Measurements from ENCODE around the gene MORN4.

The MORN4 gene

GRCh38 chr10:97628228-97628627, 5.1 kb downstream of the MORN4 start:
- FAIRE-seq (no peak), DNase-seq (ENCODE audit: insufficient read length, low spot score) (no peak)
- TF ChIP-seq SPI1 (IDR thresholded peaks at IDR 0.05; ENCODE audit: low read depth, low read length) (no peak), POLR2AphosphoS5 (IDR thresholded peaks at IDR 0.05; ENCODE audit: low read depth, low read length) (no peak), POLR2A (IDR thresholded peaks at IDR 0.05; ENCODE audit: low read depth, low read length) (no peak), TAF1 (IDR thresholded peaks at IDR 0.05; ENCODE audit: low read depth, low read length) (no peak), PAX5 (IDR thresholded peaks at IDR 0.05; ENCODE audit: insufficient read depth, low read length, severe bottlenecking) (no peak), POU2F2 (IDR thresholded peaks at IDR 0.05; ENCODE audit: low read depth, low read length) (no peak)

DNA sequence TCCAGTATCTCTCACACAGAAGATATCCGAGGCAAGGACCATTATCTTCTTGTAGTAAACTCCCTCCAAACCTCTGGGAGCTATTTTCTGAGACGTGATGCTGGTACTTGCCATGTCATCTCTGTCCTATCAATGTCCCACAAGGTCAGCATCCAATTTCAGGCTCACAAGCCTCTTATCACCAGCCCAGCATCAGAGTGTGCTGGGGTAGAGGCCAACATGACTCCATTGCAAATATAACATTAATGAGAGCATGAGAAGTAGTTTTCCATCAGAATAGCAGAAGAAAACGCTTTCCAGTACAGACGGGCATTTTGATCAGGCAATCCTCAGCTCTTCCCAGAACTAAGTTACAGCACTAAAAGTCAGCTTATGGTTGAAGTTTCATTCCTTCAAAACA, 5.6 kb downstream of the MORN4 start:
- no peak for TF ChIP-seq POLR2AphosphoS5 (IDR thresholded peaks at IDR 0.05; ENCODE audit: low read depth, low read length)
- no peak for TF ChIP-seq TAF1 (IDR thresholded peaks at IDR 0.05; ENCODE audit: low read depth, low read length)
- no peak for TF ChIP-seq POU2F2 (IDR thresholded peaks at IDR 0.05; ENCODE audit: low read depth, low read length)
- TF ChIP-seq SPI1 (IDR thresholded peaks at IDR 0.05; ENCODE audit: low read depth, low read length), result no peak
- TF ChIP-seq PAX5 (IDR thresholded peaks at IDR 0.05; ENCODE audit: insufficient read depth, low read length, severe bottlenecking), result no peak
- no peak for TF ChIP-seq POLR2A (IDR thresholded peaks at IDR 0.05; ENCODE audit: low read depth, low read length)
- no peak for DNase-seq (ENCODE audit: insufficient read length, low spot score)
- no peak for FAIRE-seq

- TF ChIP-seq TAF1 (IDR thresholded peaks at IDR 0.05; ENCODE audit: low read depth, low read length) (no peak), SPI1 (IDR thresholded peaks at IDR 0.05; ENCODE audit: low read depth, low read length) (no peak), POU2F2 (IDR thresholded peaks at IDR 0.05; ENCODE audit: low read depth, low read length) (no peak), PAX5 (IDR thresholded peaks at IDR 0.05; ENCODE audit: insufficient read depth, low read length, severe bottlenecking) (no peak), POLR2A (IDR thresholded peaks at IDR 0.05; ENCODE audit: low read depth, low read length) (no peak), POLR2AphosphoS5 (IDR thresholded peaks at IDR 0.05; ENCODE audit: low read depth, low read length) (no peak)
- DNase-seq (ENCODE audit: insufficient read length, low spot score) (no peak), FAIRE-seq (no peak)
Observed at GRCh38 chr10:97623277-97623676, 10.0 kb downstream of the MORN4 start.

- DNase-seq (ENCODE audit: insufficient read length, low spot score), result no peak
- TF ChIP-seq POU2F2 (IDR thresholded peaks at IDR 0.05; ENCODE audit: low read depth, low read length) (no peak), POLR2AphosphoS5 (IDR thresholded peaks at IDR 0.05; ENCODE audit: low read depth, low read length) (no peak), POLR2A (IDR thresholded peaks at IDR 0.05; ENCODE audit: low read depth, low read length) (no peak), TAF1 (IDR thresholded peaks at IDR 0.05; ENCODE audit: low read depth, low read length) (no peak), PAX5 (IDR thresholded peaks at IDR 0.05; ENCODE audit: insufficient read depth, low read length, severe bottlenecking) (no peak), SPI1 (IDR thresholded peaks at IDR 0.05; ENCODE audit: low read depth, low read length) (no peak)
- FAIRE-seq, result no peak
Observed at GRCh38 chr10:97618733-97619132, 14.6 kb downstream of the MORN4 start.

DNA sequence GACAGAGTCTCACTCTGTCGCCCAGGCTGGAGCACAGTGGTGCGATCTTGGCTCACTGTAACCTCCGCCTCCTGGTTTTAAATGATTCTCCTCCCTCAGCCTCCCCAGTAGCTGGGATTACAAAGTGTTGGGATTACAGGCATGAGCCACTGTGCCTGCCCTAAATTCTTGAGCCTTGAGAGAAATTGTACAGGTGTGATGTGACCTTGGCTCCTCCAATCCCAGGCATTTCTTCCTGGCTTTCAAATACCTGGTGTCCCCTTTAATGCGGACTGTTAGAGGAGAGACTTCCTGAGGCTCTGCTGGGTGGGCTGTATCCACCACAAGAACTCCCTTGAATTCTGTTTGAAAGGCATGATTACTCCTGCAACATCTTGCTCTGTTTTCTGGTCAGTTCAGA, 15.0 kb downstream of the MORN4 start:
- TF ChIP-seq PAX5 (IDR thresholded peaks at IDR 0.05; ENCODE audit: insufficient read depth, low read length, severe bottlenecking) (no peak), POLR2AphosphoS5 (IDR thresholded peaks at IDR 0.05; ENCODE audit: low read depth, low read length) (no peak), TAF1 (IDR thresholded peaks at IDR 0.05; ENCODE audit: low read depth, low read length) (no peak), POU2F2 (IDR thresholded peaks at IDR 0.05; ENCODE audit: low read depth, low read length) (no peak), SPI1 (IDR thresholded peaks at IDR 0.05; ENCODE audit: low read depth, low read length) (no peak), POLR2A (IDR thresholded peaks at IDR 0.05; ENCODE audit: low read depth, low read length) (no peak)
- DNase-seq (ENCODE audit: insufficient read length, low spot score) (no peak), FAIRE-seq (no peak)

DNA sequence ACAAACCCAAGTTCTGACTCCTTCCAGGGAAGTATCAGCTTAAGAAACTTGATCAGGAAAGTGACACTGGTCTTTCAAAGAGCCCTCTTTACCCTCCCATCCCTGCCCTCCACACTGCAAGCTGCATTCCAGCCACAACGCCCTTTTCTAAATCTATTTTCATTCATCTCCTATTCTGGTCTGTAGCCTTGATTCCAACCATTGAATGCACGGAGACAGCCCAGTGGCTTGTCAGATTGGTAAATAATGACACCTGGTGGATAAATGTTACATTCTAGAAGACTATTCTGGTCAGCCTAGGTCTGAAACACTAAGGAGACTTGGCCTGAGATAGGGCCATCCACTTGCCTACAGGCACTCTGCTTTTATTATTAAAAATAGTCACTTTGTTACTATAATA, 20.9 kb downstream of the MORN4 start:
- no peak for TF ChIP-seq PAX5 (IDR thresholded peaks at IDR 0.05; ENCODE audit: insufficient read depth, low read length, severe bottlenecking)
- TF ChIP-seq POLR2A (IDR thresholded peaks at IDR 0.05; ENCODE audit: low read depth, low read length), result no peak
- no peak for TF ChIP-seq TAF1 (IDR thresholded peaks at IDR 0.05; ENCODE audit: low read depth, low read length)
- no peak for TF ChIP-seq POLR2AphosphoS5 (IDR thresholded peaks at IDR 0.05; ENCODE audit: low read depth, low read length)
- TF ChIP-seq POU2F2 (IDR thresholded peaks at IDR 0.05; ENCODE audit: low read depth, low read length), result no peak
- TF ChIP-seq SPI1 (IDR thresholded peaks at IDR 0.05; ENCODE audit: low read depth, low read length), result no peak

GRCh38 chr10:97611473-97611872, 21.8 kb downstream of the MORN4 start:
- FAIRE-seq, result no peak
- no peak for DNase-seq (ENCODE audit: insufficient read length, low spot score)
- TF ChIP-seq PAX5 (IDR thresholded peaks at IDR 0.05; ENCODE audit: insufficient read depth, low read length, severe bottlenecking) (no peak), SPI1 (IDR thresholded peaks at IDR 0.05; ENCODE audit: low read depth, low read length) (no peak), TAF1 (IDR thresholded peaks at IDR 0.05; ENCODE audit: low read depth, low read length) (no peak), POLR2A (IDR thresholded peaks at IDR 0.05; ENCODE audit: low read depth, low read length) (no peak), POLR2AphosphoS5 (IDR thresholded peaks at IDR 0.05; ENCODE audit: low read depth, low read length) (no peak), POU2F2 (IDR thresholded peaks at IDR 0.05; ENCODE audit: low read depth, low read length) (no peak)

More for the DNA sequence above, 20.9 kb downstream of the MORN4 start:
- FAIRE-seq, result no peak
- no peak for DNase-seq (ENCODE audit: insufficient read length, low spot score)

DNA sequence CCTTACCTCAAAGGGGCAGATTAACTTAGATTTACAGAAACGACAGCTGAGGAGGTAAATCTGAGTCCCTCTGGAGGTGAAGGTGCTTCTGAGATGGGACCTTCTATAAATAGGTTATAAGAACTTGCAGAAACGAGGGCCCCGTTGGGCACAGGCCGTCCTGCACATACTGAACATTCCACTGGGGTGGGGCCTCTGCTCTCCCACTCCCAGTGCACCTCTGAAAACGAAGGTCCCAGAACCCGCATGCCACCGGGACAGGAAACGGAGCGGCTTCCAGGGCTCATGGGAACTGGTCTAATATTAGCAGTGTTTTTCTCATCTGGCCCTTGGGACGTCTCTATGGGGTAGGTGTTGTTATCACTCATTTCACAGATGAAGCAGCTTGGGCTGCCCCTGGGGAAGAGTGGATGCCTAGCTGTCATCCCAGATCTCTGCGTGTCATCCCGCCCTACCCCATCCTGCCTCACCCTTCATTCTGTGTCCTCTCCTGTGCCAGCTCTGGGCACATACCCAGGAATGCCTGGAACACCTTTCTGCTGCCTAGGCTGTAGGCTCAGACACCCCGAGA, 24.2 kb downstream of the MORN4 start:
- DNase-seq (ENCODE audit: insufficient read length, low spot score) (no peak), FAIRE-seq (no peak)
- no peak for TF ChIP-seq TAF1 (IDR thresholded peaks at IDR 0.05; ENCODE audit: low read depth, low read length)
- no peak for TF ChIP-seq PAX5 (IDR thresholded peaks at IDR 0.05; ENCODE audit: insufficient read depth, low read length, severe bottlenecking)
- TF ChIP-seq SPI1 (IDR thresholded peaks at IDR 0.05; ENCODE audit: low read depth, low read length), result no peak
- no peak for TF ChIP-seq POLR2AphosphoS5 (IDR thresholded peaks at IDR 0.05; ENCODE audit: low read depth, low read length)
- TF ChIP-seq POLR2A (IDR thresholded peaks at IDR 0.05; ENCODE audit: low read depth, low read length), result no peak
- no peak for TF ChIP-seq POU2F2 (IDR thresholded peaks at IDR 0.05; ENCODE audit: low read depth, low read length)

GRCh38 chr10:97607095-97607636, 26.1 kb downstream of the MORN4 start:
- DNase-seq (ENCODE audit: insufficient read length, low spot score), result no peak
- FAIRE-seq, result no peak
- TF ChIP-seq SPI1 (IDR thresholded peaks at IDR 0.05; ENCODE audit: low read depth, low read length) (no peak), POLR2A (IDR thresholded peaks at IDR 0.05; ENCODE audit: low read depth, low read length) (no peak), TAF1 (IDR thresholded peaks at IDR 0.05; ENCODE audit: low read depth, low read length) (no peak), POLR2AphosphoS5 (IDR thresholded peaks at IDR 0.05; ENCODE audit: low read depth, low read length) (no peak), POU2F2 (IDR thresholded peaks at IDR 0.05; ENCODE audit: low read depth, low read length) (no peak), PAX5 (IDR thresholded peaks at IDR 0.05; ENCODE audit: insufficient read depth, low read length, severe bottlenecking) (no peak)
